Measurements from ENCODE around the gene SLF2.
A peak's percentile ranks its signal among the peaks of the same experiment; 100 is the strongest.

The SLF2 gene

GRCh38 chr10:100987685-100988049 lies 74.9 kb downstream of the SLF2 start:
- no peak for DNase-seq (ENCODE audit: low read depth in 2 of 2)
- no peak for TF ChIP-seq CTCF (IDR thresholded peaks at IDR 0.05; ENCODE audit: low read depth, low read length)
- H3K4me3 ChIP-seq (replicated peaks in 1 of 2; ENCODE audit: low read depth in 2 of 2, low read length in 2 of 2), result peak overlapping the region; percentile 97 to 100

GRCh38 chr10:100988166-100988565 lies 75.4 kb downstream of the SLF2 start:
- no peak for TF ChIP-seq CTCF (IDR thresholded peaks at IDR 0.05; ENCODE audit: low read depth, low read length)
- DNase-seq (ENCODE audit: low read depth in 2 of 2), result no peak
- peak overlapping the region; percentile 97 to 100 for H3K4me3 ChIP-seq (replicated peaks in 1 of 2; ENCODE audit: low read depth in 2 of 2, low read length in 2 of 2)

- TF ChIP-seq CTCF (IDR thresholded peaks at IDR 0.05; ENCODE audit: low read depth, low read length), result no peak
- no peak overlapping the region for H3K4me3 ChIP-seq (replicated peaks in 1 of 2; ENCODE audit: low read depth in 2 of 2, low read length in 2 of 2)
- no peak for DNase-seq (ENCODE audit: low read depth in 2 of 2)
These were observed 76.3 kb downstream of the SLF2 start for GRCh38 chr10:100989088-100989487.

- peak; percentile 57 to 58 for DNase-seq (ENCODE audit: low read depth in 2 of 2)
- peak; percentile 64 for TF ChIP-seq CTCF (IDR thresholded peaks at IDR 0.05; ENCODE audit: low read depth, low read length)
- no peak overlapping the region for H3K4me3 ChIP-seq (replicated peaks in 1 of 2; ENCODE audit: low read depth in 2 of 2, low read length in 2 of 2)
These were observed 81.4 kb downstream of the SLF2 start for GRCh38 chr10:100993986-100994708.

- no peak for DNase-seq (ENCODE audit: low read depth in 2 of 2)
- TF ChIP-seq CTCF (IDR thresholded peaks at IDR 0.05; ENCODE audit: low read depth, low read length), result no peak
- no peak overlapping the region for H3K4me3 ChIP-seq (replicated peaks in 1 of 2; ENCODE audit: low read depth in 2 of 2, low read length in 2 of 2)
These were observed 82.4 kb downstream of the SLF2 start for GRCh38 chr10:100995181-100995580.

GRCh38 chr10:100996678-100997359 lies 84.1 kb downstream of the SLF2 start:
- no peak for DNase-seq (ENCODE audit: low read depth in 2 of 2)
- TF ChIP-seq CTCF (IDR thresholded peaks at IDR 0.05; ENCODE audit: low read depth, low read length), result no peak
- H3K4me3 ChIP-seq (replicated peaks in 1 of 2; ENCODE audit: low read depth in 2 of 2, low read length in 2 of 2), result peak overlapping the region; percentile 78 to 79

All from cardiac fibroblast (primary cell).